ENCODE data around the gene SPC24. TPM values are rescaled to one million over a fixed set of nuclear protein-coding genes. Genes with fewer than 3 reads are reported as not detected.

Gene SPC24
- total and polyA plus RNA-seq, 9 of the 15 experiments (the other 6 are each of a cell fraction or from before 2014, with no cell fraction given): 18.2 to 154 (median 60.9) TPM

DNA sequence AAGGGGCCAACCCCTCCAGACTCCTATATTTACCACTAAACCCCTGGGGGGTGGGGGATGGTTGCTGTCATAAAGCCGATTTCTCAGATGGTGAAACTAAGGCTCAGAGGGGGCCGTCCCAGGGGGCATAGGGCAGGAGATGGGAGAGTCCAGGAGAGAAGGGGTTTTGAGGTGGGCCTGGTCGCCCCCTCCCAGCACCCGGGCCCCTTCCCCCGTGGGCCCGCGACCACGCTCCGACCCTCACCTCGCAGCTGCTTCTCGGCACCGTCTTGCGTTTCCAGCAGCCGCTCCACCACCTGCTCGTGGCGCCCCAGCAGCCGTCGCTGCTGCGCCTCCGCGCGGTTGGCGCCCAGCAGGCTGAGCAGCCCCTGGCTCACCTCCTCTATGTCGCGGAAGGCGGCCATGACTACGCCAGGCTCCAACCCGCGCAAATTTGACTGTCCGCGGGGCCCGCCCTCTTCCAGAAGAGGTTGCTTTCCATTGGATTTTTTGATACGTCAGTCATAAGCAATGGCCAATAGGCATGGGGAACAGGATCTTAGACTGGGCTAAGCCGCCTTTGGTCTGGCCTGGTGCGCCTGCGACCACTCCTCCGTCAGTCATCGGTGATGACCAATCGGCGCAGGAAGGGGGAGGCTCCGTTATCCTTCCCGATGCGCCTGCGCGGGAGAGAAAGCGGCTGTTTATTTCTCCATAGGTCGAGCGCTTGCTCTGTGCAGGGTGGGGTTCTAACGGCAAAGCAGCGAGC lies at the start of gene SPC24 (continued):
- no peak for TF ChIP-seq ZNF75A (CRISPR knock-in tag; IDR thresholded peaks at IDR 0.05)
- no peak for TF ChIP-seq STAT5A (IDR thresholded peaks at IDR 0.05; ENCODE audit: borderline replicate concordance, low read length)
- TF ChIP-seq YY1 (IDR thresholded peaks at IDR 0.05; ENCODE audit: borderline replicate concordance in 1 of 3, control insufficient read depth in 1 of 3, extremely low read depth in 1 of 3, insufficient read depth in 3 of 3, insufficient read length in 1 of 3, insufficient replicate concordance in 2 of 3, low read depth in 1 of 3, low read length in 2 of 3): peak; percentile 80 to 97 (median 94)
- no peak for TF ChIP-seq ZNF766 (CRISPR knock-in tag; conservative IDR thresholded peaks at IDR 0.05)
- TF ChIP-seq, protein P1, sequence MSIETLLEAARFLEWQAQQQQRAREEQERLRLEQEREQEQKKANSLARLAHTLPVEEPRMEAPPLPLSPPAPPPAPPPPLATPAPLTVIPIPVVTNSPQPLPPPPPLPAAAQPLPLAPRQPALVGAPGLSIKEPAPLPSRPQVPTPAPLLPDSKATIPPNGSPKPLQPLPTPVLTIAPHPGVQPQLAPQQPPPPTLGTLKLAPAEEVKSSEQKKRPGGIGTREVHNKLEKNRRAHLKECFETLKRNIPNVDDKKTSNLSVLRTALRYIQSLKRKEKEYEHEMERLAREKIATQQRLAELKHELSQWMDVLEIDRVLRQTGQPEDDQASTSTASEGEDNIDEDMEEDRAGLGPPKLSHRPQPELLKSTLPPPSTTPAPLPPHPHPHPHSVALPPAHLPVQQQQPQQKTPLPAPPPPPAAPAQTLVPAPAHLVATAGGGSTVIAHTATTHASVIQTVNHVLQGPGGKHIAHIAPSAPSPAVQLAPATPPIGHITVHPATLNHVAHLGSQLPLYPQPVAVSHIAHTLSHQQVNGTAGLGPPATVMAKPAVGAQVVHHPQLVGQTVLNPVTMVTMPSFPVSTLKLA (conservative IDR thresholded peaks at IDR 0.05): peak in 1 of 2 experiments; percentile 73; a peak in 2 of 4 replicates
- TF ChIP-seq, protein P2, sequence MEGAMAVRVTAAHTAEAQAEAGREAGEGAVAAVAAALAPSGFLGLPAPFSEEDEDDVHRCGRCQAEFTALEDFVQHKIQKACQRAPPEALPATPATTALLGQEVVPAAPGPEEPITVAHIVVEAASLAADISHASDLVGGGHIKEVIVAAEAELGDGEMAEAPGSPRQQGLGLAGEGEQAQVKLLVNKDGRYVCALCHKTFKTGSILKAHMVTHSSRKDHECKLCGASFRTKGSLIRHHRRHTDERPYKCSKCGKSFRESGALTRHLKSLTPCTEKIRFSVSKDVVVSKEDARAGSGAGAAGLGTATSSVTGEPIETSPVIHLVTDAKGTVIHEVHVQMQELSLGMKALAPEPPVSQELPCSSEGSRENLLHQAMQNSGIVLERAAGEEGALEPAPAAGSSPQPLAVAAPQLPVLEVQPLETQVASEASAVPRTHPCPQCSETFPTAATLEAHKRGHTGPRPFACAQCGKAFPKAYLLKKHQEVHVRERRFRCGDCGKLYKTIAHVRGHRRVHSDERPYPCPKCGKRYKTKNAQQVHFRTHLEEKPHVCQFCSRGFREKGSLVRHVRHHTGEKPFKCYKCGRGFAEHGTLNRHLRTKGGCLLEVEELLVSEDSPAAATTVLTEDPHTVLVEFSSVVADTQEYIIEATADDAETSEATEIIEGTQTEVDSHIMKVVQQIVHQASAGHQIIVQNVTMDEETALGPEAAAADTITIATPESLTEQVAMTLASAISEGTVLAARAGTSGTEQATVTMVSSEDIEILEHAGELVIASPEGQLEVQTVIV (CRISPR knock-in tag; IDR thresholded peaks at IDR 0.05; ENCODE audit: borderline replicate concordance): no peak
- no peak for TF ChIP-seq CREBBP (IDR thresholded peaks at IDR 0.05; ENCODE audit: low read depth, low read length)
- TF ChIP-seq DNMT1 (IDR thresholded peaks at IDR 0.05): no peak
- TF ChIP-seq SMAD4 (CRISPR knock-in tag; conservative IDR thresholded peaks at IDR 0.05): peak; percentile 29
- peak; percentile 80 for TF ChIP-seq C11orf30 (IDR thresholded peaks at IDR 0.05; ENCODE audit: low read depth)
- TF ChIP-seq, protein P3, sequence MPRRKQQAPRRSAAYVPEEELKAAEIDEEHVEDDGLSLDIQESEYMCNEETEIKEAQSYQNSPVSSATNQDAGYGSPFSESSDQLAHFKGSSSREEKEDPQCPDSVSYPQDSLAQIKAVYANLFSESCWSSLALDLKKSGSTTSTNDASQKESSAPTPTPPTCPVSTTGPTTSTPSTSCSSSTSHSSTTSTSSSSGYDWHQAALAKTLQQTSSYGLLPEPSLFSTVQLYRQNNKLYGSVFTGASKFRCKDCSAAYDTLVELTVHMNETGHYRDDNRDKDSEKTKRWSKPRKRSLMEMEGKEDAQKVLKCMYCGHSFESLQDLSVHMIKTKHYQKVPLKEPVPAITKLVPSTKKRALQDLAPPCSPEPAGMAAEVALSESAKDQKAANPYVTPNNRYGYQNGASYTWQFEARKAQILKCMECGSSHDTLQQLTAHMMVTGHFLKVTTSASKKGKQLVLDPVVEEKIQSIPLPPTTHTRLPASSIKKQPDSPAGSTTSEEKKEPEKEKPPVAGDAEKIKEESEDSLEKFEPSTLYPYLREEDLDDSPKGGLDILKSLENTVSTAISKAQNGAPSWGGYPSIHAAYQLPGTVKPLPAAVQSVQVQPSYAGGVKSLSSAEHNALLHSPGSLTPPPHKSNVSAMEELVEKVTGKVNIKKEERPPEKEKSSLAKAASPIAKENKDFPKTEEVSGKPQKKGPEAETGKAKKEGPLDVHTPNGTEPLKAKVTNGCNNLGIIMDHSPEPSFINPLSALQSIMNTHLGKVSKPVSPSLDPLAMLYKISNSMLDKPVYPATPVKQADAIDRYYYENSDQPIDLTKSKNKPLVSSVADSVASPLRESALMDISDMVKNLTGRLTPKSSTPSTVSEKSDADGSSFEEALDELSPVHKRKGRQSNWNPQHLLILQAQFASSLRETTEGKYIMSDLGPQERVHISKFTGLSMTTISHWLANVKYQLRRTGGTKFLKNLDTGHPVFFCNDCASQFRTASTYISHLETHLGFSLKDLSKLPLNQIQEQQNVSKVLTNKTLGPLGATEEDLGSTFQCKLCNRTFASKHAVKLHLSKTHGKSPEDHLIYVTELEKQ (CRISPR knock-in tag; IDR thresholded peaks at IDR 0.05): no peak
- TF ChIP-seq NONO (IDR thresholded peaks at IDR 0.05; ENCODE audit: low read depth in 2 of 2, low read length in 1 of 2): peak; percentile 16 to 96; a peak in 2 of 4 replicates
- no peak for TF ChIP-seq ZNF253 (CRISPR knock-in tag; conservative IDR thresholded peaks at IDR 0.05)
- TF ChIP-seq DDX20 (tag; IDR thresholded peaks at IDR 0.05; ENCODE audit: low read depth): no peak
- TF ChIP-seq GABPB1 (CRISPR knock-in tag; IDR thresholded peaks at IDR 0.05): peak; percentile 83; the same call in 1 of the 2 replicates
- TF ChIP-seq ZKSCAN1 (IDR thresholded peaks at IDR 0.05; ENCODE audit: low read depth, low read length): no peak
- TF ChIP-seq, protein P4, sequence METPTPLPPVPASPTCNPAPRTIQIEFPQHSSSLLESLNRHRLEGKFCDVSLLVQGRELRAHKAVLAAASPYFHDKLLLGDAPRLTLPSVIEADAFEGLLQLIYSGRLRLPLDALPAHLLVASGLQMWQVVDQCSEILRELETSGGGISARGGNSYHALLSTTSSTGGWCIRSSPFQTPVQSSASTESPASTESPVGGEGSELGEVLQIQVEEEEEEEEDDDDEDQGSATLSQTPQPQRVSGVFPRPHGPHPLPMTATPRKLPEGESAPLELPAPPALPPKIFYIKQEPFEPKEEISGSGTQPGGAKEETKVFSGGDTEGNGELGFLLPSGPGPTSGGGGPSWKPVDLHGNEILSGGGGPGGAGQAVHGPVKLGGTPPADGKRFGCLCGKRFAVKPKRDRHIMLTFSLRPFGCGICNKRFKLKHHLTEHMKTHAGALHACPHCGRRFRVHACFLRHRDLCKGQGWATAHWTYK (CRISPR knock-in tag; IDR thresholded peaks at IDR 0.05): peak; percentile 60
